Posterior vena cava (tissue), 2 donors: ENCODE measurements around the gene GDI1. TPM values are rescaled to one million over a fixed set of nuclear protein-coding genes. Genes with fewer than 3 reads are reported as not detected.

Source experiments
- DNase-seq: peaks from one replicate; pipeline ENCODE4 v3.0.0-alpha.2; 2020; ENCODE audit warnings: low spot score
- intact Hi-C, 2 donors: fragments of 100-400 bp; cut with DNase I; formaldehyde crosslinking; loops; one replicate each; pipeline versions ENCODE4 v1.14.1 to v1.14.2; 2022 to 2023
- total RNA-seq, 2 donors: library from RNA; stranded (reverse); fragmentation: NEBNext Ultra II Directional; extraction: Animal tissue kit (Norgen Biotek cat#: 25700); gene quantifications; one replicate each; pipeline ENCODE4 v1.2.1, GENCODE V29; 2021
- donor health status: DM: yes; HTN: yes; CAD: no.
- donor health status: DM: yes; HTN: yes; CAD: no.

Gene GDI1
- total RNA-seq, 2 donors from 2014 or later = 106 to 108 TPM

DNA sequence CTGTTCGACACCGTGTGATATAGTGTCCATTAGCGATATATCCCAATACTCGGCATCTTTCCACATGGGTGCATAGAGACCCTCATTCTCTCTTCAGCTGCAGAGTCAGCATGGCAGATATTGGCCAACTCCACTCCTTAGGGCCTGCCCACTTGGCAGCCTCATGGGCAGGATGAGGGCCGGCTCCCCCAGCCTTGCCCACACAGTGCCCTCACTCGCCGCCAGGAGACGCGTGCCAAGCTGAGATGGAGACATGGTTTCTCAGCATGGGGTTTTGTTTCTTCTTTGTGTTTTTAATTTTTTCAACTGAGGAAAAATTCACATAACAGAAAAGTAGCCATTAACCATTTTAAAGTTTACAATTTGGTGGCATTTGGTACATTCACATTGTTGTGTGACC is 15.9 kb downstream of the GDI1 start:
- intact Hi-C loops = loop anchor here in 1 of 2 donors (10.0 kb wide), 1 partner anchor 1568 kb away; no protein-coding TSS in a partner anchor

DNA sequence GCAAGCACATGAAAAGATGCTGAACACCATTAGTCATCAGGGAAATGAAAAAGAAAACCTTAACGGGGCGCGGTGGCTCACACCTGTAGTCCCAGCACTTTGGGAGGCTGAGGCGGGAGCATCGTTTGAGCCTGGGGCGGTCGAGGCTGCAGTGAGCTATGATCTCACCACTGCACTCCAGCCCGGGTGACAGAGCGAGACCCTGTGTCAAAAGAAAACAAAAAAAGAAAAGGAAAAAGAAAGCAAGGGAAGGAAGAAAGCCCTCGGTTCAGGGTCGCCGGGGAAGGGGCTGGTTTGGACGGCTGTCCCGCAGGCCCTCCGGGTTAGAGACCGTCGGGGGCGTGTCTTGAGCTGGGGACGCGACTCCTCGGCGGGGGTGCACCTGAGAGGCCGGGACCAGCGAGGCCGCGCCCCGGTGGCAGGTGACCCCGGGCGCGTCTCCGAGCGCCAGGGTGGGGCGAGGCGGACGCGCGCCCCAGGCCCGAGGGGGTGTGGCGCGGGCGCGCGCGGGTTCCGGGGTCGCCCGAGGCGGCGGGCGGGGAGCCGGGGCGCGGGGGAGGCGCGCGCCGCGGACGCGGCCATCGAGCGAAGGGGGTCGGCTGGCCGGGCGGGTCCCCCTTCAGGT is 20.6 kb downstream of the GDI1 start:
- intact Hi-C loops = loop anchor here in 1 of 2 donors (10.0 kb wide), 1 partner anchor 1573 kb away; no protein-coding TSS in a partner anchor

More for the DNA sequence above, 15.9 kb downstream of the GDI1 start:
- DNase-seq = no peak

DNA sequence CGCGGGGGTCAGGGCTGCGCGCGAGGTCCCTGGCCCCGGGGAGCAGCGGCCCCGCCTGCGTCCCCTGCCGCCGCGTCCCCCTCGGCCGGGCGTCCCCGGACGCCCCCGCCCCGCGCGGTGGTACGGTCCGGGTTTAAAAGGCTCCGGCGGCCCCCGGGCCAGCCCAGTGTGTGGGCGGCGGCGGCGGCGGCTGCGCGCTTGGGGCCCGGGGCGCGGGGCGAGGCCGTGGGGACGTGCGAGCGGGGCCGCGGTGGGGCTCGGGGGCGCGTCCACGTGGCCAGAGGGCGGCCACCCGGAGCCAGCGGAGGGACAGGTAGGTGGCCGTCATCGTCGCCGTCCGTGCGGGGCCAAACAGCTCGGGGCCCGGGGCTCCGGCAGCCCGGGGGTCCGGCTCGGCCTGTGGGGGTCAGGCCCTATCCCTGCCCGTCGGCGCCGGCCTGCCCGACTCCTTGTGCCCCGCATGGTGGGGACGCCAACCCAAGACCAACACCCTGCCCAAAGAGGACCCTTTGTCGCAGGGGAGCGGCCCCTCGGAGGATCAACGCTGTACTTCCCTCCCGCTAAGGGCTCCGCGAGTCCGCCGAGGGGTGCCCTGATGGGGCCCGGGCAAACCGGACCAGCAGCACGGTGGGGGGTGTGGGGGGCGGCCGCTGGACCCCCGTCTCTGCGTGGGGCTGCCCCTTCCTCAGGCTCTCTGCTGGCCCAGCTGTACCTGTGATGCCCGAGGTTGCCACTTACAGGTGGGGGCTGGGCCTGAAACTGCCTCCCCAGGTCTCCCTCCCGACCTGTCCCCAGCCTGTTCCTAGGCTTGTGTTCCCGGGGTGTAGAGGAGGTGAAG is 21.4 kb downstream of the GDI1 start, which contains the start of gene PLXNA3:
Gene PLXNA3, plus strand, starts transcription at position 166 of the 838 bp plus-strand sequence. CDS start 1,903 bp downstream, outside the sequence.
- DNase-seq = no peak
- intact Hi-C loops = loop anchor here in 1 of 2 donors (10.0 kb wide), 1 partner anchor 1574 kb away; no protein-coding TSS in a partner anchor

More for the DNA sequence above, 20.6 kb downstream of the GDI1 start:
- DNase-seq = no peak

DNA sequence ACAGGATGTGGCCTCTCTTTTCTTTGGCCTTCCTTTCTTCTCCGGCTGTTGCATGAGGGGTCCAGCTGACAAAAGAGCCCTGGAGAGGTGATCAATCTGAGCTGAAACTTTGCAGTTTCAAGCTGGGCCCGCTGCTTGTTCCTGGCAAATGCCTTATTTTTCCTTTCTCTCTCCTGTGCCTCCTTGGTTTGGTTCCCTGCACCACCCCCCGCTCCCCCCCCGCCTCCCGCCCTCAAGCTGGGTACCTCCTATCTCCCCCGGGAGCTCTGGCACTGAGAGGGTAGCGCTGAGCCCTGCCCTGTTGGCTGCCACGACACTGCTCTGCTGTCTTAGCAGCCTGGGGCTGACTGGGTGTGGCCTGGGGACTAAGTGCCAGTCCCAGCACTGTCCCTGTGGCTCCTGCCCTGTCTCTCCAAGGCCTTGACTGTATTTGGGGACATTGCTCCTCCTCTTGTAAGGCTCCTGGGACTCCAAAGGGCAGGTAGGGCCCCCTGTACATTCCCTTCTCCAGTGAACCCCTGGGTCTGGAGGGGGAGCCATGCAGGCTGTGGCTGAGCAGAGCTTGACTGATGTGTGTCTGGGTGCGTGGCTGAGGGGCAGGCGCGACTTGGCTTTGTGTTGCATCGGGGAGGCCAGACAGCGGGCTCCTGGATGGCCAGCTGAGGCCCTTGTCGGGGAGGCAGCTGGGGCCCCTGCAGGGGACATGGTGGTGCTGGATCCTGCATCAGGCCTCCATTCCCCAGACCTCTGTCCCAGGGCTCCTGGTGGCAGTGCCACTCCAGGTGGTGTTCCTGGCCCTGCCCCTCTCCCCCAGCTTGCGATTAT is 22.2 kb downstream of the GDI1 start:
- intact Hi-C loops = loop anchor here in 1 of 2 donors (10.0 kb wide), 1 partner anchor 1574 kb away; no protein-coding TSS in a partner anchor
- DNase-seq = no peak

DNA sequence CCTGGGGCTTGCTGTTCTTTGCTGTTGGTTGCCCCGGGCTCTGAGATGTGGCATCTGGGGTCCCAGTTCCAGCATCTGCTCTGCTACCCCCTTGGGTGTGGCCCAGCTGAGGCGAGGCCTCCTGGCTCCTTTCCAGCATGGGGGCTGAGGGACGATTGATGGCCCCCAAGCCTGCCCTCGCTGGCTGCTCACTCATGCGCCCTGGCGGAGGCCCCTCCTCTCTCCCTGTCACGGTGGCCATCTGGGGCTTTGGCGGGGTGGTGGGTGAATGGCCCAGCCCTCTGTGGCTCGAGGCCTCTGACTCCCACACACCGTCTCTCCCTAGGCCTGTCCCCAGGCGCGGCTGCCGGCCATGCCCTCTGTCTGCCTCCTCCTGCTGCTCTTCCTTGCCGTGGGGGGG is 22.9 kb downstream of the GDI1 start:
- intact Hi-C loops = loop anchor here in 1 of 2 donors (10.0 kb wide), 1 partner anchor 1575 kb away; no protein-coding TSS in a partner anchor
- no peak for DNase-seq

DNA sequence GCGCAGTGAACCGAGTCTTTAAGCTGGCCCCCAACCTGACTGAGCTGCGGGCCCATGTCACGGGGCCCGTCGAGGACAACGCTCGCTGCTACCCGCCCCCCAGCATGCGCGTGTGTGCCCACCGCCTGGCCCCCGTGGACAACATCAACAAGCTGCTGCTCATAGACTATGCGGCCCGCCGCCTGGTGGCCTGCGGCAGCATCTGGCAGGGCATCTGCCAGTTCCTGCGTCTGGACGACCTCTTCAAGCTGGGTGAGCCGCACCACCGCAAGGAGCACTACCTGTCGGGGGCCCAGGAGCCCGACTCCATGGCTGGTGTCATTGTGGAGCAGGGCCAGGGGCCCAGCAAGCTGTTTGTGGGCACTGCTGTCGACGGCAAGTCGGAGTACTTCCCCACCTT is 23.4 kb downstream of the GDI1 start:
- intact Hi-C loops = no loop called here
- no peak for DNase-seq

DNA sequence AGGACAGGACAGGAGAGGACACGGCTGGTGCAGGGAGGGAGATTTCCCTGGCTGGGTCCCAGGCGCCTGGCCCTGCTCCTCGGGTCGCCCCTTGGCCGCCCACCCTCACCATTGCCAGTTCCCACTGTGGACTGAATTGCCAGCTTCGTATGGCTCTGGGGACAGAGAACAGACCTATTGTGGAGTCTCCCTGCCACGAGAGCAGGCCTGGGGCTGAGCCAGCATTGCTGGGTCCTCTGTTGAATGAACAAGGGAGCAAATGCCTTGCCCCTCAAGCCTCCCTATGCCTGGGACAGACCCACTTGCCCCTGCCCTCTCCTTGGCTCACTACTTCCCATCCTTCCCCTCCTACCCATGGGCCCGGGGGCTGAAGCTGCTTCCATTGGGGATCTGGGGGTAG is 25.4 kb downstream of the GDI1 start:
- intact Hi-C loops = no loop called here
- DNase-seq = no peak

DNA sequence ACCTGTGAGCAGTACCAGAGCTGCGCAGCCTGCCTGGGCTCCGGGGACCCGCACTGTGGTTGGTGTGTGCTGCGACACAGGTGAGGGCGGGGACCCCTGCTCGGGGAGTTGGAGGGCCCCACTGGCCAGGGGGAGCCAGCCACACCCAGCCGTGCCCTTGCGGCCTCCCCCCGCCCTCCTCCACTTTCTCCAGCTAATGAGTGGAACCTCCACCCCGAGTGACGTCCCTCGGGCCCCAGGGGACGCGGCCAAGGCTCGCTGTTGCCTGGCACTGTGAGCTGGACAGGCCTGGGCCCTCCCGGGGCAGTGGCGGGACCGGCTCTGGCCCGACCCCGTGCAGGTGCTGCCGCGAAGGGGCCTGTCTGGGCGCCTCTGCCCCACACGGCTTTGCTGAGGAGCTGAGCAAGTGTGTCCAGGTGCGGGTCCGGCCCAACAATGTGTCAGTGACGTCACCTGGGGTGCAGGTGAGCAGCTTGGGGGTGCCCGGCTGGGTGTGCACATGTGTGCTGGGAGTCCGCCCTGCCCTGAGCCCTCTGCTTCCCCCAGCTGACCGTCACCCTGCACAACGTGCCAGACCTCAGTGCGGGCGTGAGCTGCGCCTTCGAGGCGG is 26.8 kb downstream of the GDI1 start:
- intact Hi-C loops = no loop called here
- DNase-seq = no peak

DNA sequence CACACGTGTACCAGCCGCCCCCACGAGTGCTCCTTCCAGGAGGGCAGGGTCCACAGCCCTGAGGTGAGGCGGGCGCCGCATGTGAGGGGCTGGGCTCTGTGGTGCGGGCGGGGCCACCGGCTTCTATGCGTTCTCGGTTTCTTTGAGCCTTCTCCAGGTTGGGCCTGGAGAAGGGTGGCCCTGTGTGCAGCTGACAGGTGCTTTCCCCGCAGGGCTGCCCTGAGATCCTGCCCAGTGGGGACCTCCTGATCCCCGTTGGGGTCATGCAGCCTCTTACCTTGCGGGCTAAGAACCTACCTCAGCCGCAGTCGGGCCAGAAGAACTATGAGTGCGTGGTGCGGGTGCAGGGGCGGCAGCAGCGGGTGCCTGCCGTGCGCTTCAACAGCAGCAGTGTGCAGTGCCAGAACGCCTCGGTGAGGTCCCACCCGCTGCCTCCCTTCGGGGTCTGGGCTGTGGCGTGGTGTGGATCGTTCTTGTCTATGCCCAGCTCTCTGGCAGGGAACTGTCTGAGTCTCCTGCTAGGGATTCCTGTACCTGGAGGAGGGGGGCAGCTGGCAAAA is 27.9 kb downstream of the GDI1 start:
- no peak for DNase-seq
- intact Hi-C loops = no loop called here

DNA sequence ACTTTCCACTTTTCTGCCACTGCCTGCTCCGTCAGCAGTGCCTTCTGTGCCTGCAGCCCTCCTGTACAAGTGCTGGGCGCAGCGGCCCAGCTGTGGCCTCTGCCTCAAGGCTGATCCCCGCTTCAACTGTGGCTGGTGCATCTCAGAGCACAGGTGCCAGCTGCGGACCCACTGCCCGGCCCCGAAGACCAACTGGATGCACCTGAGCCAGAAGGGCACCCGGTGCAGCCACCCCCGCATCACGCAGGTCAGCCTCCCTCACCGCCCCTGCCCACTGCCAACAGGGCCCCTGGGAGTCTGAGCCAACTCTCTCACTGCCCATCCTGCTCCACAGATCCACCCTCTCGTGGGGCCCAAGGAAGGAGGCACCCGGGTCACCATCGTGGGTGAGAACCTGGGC is 28.6 kb downstream of the GDI1 start:
- intact Hi-C loops = no loop called here
- DNase-seq = no peak

DNA sequence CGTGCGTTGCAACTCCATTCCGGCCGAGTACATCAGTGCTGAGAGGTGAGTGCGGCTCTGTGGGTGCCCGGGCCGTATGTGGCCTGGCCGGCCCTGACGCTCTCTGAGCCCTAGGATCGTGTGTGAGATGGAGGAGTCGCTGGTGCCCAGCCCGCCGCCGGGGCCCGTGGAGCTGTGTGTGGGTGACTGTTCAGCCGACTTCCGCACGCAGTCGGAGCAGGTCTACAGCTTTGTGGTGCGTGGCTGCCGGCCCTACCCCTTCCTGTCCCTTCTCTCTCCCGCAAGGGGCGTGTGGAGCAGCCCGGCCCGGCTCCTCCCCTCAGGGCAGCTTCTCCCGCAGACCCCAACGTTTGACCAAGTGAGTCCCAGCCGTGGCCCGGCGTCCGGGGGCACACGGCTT is 29.1 kb downstream of the GDI1 start:
- no peak for DNase-seq
- intact Hi-C loops = no loop called here

DNA sequence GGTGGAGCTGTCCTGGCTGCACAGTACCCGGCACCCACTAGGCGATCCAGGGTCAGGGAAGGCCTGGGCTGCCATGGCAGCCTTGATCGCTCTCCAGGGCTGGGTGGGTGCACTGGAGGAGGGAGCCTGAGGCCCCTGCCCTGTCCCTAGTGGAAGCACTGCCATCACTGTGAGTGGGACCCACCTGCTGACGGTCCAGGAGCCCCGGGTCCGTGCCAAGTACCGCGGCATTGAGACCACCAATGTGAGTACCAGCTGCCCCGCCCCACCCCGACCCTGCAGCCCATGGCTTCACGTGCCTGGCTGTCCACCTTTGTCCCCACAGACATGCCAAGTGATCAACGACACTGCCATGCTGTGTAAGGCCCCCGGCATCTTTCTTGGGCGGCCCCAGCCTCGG is 30.0 kb downstream of the GDI1 start:
- intact Hi-C loops = no loop called here
- DNase-seq = no peak

DNA sequence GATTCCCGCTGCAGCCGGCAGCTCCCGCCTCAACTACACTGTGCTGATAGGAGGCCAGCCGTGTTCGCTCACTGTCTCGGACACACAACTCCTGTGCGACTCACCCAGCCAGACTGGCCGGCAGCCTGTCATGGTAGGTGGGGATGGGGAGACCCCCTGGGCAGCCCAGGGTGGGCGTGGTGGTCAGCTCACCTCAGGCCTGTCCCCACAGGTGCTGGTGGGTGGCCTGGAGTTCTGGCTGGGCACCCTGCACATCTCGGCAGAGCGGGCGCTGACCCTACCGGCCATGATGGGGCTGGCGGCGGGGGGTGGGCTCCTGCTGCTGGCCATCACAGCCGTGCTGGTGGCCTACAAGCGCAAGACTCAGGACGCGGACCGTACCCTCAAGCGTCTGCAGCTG is 30.6 kb downstream of the GDI1 start:
- no peak for DNase-seq
- intact Hi-C loops = no loop called here

DNA sequence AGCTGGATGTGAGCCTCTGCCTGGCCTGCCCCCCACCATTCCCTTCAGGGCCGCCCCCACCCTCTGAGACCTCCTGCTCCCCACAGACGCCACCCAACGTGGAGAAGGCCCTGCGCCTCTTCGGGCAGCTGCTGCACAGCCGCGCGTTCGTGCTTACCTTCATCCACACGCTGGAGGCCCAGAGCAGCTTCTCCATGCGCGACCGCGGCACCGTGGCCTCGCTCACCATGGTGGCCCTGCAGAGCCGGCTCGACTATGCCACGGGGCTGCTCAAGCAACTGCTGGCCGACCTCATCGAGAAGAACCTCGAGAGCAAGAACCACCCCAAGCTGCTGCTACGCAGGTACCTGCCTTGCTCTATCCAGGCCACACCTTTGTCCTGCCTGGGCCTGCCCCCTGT is 31.3 kb downstream of the GDI1 start:
- intact Hi-C loops = no loop called here

DNA sequence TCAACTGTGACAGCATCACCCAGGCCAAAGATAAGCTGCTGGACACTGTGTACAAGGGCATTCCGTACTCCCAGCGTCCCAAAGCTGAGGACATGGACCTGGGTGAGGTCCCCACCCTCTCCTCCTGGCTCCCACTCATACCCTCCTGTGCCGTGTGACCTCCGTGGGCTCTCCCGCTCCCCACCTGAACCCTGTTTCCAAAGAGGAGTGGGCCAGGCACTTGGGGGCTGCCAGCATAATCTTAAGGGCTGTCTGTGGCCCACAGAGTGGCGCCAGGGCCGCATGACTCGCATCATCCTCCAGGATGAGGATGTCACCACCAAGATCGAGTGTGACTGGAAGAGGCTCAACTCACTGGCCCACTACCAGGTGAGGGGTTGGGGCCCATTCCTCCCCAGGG is 32.2 kb downstream of the GDI1 start:
- peak; percentile 56 for DNase-seq
- intact Hi-C loops = no loop called here

More for the DNA sequence above, 31.3 kb downstream of the GDI1 start:
- peak; percentile 78 for DNase-seq

DNA sequence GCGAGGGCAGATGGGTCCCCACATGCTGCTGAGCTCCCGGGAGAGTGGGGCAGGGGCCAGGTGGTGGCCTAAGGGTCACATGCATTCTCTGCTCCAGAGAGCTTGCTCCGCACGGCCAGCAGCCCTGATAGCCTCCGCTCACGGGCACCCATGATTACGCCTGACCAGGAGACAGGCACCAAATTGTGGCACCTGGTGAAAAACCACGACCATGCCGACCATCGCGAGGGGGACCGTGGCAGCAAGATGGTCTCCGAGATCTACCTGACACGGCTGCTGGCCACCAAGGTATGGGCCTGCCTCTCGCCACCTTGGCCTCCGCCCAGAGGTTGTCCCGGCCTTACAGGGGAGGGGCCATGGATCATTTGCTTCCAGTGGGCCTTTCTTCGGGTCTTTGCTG is 32.9 kb downstream of the GDI1 start:
- peak; percentile 73 for DNase-seq
- intact Hi-C loops = no loop called here

DNA sequence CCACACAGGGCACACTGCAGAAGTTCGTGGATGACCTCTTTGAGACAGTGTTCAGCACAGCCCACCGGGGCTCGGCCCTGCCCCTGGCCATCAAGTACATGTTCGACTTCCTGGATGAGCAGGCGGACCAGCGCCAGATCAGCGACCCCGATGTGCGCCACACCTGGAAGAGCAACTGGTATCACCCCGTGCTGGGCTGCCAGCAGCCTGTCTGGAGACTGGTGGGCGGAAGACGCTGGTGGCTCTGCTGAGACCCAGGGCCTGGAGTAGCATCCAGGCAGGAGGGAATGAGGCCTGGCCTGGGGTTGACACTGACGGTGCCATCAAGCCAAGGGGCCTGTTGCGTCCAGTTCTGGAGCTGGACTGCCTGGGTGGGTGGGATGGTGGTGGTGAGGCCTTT is 33.5 kb downstream of the GDI1 start:
- intact Hi-C loops = no loop called here

DNA sequence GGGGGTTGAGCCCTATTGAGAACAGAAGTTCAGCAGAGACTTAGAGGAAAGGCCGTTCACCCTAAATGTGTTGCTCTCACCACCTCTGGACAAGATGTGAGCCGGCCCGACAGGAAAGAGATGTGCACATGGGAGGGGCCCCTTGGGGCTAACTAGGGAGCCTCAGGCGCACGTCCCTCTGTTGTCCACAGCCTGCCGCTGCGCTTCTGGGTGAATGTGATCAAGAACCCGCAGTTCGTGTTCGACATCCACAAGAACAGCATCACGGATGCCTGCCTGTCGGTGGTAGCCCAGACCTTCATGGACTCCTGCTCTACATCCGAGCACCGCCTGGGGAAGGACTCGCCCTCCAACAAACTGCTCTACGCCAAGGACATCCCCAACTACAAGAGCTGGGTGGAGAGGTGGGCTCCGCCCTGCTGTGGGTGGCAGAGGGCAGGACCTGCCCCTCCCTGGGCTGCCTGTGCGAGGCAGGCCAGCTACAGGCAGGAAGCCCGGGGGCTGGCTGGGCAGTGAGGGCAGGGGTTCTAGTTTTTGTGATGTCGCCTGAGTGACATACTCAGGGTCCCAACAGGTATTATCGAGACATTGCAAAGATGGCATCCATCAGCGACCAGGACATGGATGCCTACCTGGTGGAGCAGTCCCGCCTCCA is 34.1 kb downstream of the GDI1 start:
- intact Hi-C loops = no loop called here
- peak; percentile 54 for DNase-seq

More for the DNA sequence above, 33.5 kb downstream of the GDI1 start:
- DNase-seq = peak; percentile 77
